ENCODE data around the gene CDC34.

The CDC34 gene

DNA sequence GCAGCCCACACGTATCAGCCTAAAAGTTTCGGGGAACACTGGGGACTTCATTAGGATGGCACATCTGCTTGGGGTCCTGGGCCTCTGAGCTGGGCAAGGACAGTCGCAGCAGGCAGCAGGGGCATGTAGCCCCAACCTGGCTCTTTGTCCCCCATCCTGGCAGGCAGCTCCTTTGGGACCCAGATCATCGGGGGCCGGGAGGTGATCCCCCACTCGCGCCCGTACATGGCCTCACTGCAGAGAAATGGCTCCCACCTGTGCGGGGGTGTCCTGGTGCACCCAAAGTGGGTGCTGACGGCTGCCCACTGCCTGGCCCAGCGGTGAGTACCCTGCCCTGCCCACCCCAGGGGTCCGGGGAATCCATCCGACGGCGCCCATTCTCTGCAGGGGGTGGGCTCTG lies 15.6 kb downstream of the CDC34 start:
- no peak for DNase-seq

DNA sequence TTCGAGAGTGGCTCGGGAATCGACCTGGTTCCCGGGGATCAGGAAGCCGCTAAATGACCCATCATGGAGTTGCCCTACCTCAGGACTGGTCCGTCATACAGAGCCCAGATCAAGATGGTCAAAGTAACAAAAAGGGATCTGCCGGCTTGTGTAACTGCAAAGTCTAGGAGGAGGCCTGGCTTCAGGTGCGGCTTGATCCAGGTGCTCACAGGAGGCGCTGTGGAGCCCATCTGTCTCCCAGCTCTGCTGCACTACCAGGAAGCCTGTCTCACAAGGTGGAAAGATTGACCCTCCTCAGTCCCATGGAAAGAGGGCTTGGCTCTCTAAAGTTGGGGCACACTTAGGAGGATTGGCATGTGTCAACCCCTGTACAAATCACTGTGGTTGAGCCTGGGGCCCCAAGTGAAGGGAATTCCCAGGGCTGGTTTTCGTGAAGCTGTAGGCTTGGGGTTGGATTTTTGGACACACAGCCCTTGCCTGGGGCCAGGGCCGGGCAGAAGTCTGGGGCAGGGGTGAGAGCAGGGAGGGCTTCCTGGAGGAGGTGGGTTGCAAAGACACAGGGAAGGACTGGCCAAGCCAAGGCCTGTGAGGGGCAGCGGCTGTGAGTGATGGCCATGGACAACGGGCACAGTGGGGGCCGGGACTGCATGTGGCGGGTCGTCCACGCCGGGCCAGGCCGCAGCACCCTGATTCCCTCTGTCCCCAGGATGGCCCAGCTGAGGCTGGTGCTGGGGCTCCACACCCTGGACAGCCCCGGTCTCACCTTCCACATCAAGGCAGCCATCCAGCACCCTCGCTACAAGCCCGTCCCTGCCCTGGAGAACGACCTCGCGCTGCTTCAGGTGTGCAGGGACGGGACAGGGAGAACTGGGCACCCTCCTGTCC lies 16.5 kb downstream of the CDC34 start:
- no peak for DNase-seq

DNA sequence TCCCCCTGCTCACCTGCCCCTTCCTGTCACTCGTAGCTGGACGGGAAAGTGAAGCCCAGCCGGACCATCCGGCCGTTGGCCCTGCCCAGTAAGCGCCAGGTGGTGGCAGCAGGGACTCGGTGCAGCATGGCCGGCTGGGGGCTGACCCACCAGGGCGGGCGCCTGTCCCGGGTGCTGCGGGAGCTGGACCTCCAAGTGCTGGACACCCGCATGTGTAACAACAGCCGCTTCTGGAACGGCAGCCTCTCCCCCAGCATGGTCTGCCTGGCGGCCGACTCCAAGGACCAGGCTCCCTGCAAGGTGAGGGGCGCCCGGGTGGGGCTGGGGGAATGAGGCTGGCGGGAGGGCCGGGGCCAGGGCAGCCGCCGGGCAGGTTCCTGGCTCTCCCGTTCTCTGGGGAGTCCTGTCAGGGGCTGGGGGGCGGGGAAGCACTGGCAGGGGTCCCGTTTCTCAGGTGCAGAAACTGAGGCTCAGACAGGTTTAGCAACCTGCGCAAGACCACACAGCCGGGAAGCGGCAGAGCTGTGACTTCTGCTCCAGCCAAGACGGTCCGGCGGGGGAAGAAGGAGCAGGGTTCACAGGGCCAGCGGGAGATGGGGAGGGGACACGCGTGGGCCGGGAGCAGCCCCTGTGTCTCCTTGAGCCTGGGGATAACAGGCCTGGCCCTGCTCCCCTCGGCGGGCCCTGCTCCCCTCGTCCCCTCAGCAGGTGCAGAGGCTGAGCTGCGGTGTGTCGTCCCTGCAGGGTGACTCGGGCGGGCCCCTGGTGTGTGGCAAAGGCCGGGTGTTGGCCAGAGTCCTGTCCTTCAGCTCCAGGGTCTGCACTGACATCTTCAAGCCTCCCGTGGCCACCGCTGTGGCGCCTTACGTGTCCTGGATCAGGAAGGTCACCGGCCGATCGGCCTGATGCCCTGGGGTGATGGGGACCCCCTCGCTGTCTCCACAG lies 17.6 kb downstream of the CDC34 start:
- DNase-seq: no peak

DNA sequence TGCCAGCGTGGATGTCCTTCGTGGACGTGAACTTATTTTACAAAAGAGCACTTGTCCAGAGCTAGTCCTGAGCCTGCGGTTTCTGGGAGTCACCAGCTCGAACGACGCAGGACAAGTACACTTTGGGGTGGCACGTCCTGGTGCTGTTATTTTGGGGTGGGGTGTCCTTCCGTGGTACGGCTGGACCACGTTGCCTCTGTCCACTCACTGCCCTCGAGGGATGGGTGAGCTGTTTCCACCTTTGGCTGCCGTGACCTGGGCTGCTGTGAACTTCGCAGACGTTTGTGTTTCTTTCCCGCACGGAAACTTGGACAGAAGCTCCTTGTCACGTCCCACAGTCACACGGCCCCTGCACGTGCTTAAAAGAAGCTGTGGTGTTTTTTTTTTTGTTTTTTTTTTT lies 23.3 kb downstream of the CDC34 start:
- no peak for DNase-seq

GRCh38 chr19:555474-555808 lies 23.9 kb downstream of the CDC34 start:
- no peak for DNase-seq

- no peak for DNase-seq
These were observed 25.2 kb downstream of the CDC34 start for GRCh38 chr19:556611-557382.

GRCh38 chr19:558770-559439 lies 27.3 kb downstream of the CDC34 start:
- no peak for DNase-seq

- DNase-seq: no peak
These were observed 28.6 kb downstream of the CDC34 start for GRCh38 chr19:560121-560520.

- DNase-seq: no peak
These were observed 34.8 kb downstream of the CDC34 start for GRCh38 chr19:566403-566802.

DNA sequence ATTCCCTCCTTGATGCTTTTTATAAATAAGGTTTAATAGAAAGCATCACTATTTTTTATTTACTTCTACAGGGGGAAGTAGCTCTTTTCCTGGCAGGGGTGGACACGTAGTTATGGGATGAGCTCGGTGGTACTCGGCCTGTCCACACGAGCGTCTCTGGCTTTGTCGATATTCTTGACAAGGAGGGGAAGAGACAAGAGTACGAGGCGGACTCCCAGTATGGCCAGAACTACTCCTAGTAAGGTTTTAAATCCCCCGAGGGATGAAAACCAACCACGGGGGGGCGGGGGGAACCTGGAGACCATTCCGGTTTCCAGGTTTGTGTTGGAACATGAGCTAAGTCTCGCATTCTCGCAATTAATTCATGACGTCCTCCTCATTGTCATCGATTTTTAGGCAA lies 35.3 kb downstream of the CDC34 start:
- DNase-seq: no peak

- no peak for DNase-seq
These were observed 35.8 kb downstream of the CDC34 start for GRCh38 chr19:567296-567900.

DNA sequence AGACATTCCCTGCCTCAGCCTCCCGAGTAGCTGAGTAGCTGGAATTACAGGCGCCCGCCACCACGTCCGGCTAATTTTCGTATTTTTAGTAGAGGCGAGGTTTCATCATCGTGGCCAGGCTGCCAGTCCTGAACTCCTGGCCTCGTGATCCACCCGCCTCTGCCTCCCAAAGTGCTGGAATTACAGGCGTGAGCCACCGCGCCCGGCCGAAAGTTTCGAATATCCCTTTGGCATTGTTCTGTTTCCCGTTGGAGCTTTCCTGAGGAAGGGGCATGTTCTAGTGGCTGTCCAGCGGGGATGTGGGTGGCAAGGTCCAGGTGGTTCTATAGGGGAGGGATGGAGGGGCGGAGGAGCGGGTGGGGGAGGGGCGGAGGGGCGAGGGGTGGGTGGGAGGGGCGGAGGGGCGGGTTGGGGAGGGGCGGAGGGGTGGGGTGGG lies 38.7 kb downstream of the CDC34 start:
- DNase-seq: no peak

DNA sequence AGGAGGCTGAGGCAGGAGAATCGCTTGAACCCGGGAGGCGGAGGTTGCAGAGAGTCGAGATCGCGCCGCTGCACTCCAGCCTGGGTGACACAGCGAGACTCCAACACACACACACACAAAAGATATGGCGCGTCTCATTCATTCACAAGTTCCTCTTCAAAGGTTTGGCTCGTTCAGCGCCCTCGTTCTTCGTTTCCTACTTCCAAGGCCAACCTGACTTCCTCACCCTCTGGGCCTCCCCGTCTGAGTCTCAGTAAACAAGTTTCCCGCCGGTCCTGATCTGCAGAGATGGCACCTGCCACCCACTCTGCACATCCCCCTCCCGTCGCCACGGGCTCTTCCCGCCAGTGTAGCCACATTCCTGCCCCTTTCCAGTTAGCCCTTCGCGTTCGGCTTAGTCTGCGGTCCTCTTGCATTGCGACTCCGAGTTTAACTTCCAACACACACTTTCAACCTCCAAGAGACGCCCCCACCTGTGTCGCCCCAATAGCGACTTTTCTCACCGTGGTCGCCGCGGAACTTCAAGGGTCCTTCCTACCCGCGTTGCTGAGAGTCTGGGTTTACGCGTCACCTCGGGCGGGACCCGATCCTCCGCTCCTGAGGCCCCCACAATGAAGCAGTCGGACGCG lies 39.5 kb downstream of the CDC34 start:
- DNase-seq: peak; percentile 59

DNA sequence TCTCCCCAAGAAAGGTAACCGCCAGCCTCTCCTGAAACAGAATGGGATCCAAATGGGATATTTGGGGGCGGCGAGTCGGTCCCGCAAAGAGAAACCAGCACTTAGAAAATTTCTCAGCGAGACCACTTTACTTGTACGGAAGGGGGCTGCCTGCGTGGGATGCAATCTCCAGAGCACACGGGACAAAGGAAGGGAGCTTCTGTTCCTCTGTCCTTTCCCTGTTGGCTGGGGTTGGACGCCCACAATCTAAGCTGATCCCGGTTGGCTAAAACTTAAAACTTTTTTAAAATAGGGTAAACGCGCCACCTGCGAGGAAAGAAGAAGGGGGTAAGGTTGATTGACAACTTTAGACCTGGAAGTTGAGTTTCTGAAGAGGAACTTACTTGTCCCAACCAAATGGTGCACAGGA lies 40.0 kb downstream of the CDC34 start:
- DNase-seq: no peak

DNA sequence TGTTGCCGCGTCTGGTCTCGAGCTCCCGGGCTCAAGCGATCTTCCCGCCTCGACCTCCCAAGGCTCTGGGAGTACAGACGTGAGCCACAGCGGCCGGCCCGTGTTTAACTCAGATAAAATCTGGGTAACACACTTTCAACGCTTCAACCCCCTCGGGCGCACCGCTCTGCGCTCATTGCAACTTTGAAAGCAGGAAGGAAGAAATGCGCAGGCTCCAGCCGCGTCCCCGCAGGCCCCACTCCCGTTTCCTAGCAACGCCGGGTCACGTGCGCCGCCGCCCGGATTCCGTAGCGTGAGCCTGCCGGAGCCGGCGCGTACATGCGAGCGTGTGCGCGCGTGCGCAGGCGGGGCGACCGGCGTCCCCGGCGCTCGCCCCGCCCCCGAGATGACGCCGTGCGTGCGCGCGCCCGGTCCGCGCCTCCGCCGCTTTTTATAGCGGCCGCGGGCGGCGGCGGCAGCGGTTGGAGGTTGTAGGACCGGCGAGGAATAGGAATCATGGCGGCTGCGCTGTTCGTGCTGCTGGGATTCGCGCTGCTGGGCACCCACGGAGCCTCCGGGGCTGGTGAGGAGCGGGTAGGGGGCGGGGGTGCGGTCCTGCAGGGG lies 40.7 kb downstream of the CDC34 start, which contains the start of gene BSG:
Gene BSG (plus strand): TSS at position 457 of the 603 bp plus-strand sequence. CDS start 39 bp downstream, at position 496.
- peak; percentile 96 for DNase-seq

- DNase-seq: no peak
These were observed 41.4 kb downstream of the CDC34 start for GRCh38 chr19:572743-573518.

- DNase-seq: no peak
These were observed 41.9 kb downstream of the CDC34 start for GRCh38 chr19:573519-573825.

DNA sequence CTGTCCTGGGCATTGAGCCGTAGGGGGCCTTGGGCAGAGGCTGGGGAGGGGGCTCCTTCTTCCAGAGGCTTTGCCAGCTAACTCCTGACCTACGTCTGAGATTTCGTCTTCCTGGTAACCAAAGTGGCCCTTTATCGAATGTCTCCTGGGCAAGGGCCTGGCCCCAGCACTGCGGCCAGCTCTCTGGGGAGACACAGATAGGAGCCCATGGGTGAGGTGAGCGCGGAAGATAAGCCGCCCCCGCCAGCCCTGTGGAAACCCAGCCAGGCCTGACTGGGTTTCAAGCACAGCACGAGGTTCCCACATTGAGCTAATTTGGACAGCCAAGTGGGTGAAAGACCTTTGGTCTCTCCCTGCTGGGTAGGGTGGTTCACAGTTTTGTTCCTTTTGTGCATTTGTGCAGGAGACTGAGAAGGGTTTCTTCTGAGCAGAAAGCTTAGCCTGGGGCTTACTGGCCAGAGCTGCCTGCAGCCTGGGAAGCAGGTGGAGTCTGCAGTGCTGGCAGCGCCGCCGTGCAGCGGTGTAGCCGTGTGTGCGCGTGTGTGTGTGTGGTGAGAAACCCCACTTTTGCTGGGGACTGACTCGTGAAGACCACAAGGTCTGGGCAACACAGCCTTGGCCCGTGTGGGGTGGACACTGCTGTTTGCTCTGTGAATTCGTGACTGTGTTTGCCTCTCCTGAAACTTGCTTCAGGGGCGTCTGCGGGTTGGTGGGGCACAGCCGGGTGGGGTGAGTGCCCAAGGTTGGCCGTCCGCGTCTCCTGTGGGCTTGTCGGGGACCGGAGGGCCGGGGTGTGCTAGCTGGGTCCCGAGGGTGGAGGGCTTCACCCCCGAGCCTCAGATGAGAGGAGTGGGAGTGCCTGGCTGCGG lies 43.3 kb downstream of the CDC34 start:
- no peak for DNase-seq

All from NCI-H1436 (cell line).